ENCODE measurements around the gene RNF186.

The RNF186 gene

GRCh38 chr1:19845555-19845954 is 30.5 kb upstream of the RNF186 start:
- H3K36me3 ChIP-seq (ENCODE audit: insufficient read depth), result no peaks in the 10 kb centered on the region
- H3K27ac ChIP-seq, result no peak overlapping the region
- no peak overlapping the region for H3K4me3 ChIP-seq (IDR thresholded peaks at IDR 0.05; ENCODE audit: insufficient read depth, low read depth, low read length)
- H3K9ac ChIP-seq, result no peak overlapping the region
- no peak overlapping the region for H3K4me2 ChIP-seq
- no peak overlapping the region for H2AFZ ChIP-seq (ENCODE audit: low read depth)
- H3K79me2 ChIP-seq (ENCODE audit: insufficient read depth, low read depth), result no peaks in the 10 kb centered on the region
- no peaks in the 10 kb centered on the region for H3K4me1 ChIP-seq (ENCODE audit: low read depth, poor library complexity, severe bottlenecking)
- no peaks in the 10 kb centered on the region for H4K20me1 ChIP-seq (ENCODE audit: insufficient read depth)
- TF ChIP-seq, protein P1, sequence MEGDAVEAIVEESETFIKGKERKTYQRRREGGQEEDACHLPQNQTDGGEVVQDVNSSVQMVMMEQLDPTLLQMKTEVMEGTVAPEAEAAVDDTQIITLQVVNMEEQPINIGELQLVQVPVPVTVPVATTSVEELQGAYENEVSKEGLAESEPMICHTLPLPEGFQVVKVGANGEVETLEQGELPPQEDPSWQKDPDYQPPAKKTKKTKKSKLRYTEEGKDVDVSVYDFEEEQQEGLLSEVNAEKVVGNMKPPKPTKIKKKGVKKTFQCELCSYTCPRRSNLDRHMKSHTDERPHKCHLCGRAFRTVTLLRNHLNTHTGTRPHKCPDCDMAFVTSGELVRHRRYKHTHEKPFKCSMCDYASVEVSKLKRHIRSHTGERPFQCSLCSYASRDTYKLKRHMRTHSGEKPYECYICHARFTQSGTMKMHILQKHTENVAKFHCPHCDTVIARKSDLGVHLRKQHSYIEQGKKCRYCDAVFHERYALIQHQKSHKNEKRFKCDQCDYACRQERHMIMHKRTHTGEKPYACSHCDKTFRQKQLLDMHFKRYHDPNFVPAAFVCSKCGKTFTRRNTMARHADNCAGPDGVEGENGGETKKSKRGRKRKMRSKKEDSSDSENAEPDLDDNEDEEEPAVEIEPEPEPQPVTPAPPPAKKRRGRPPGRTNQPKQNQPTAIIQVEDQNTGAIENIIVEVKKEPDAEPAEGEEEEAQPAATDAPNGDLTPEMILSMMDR (conservative IDR thresholded peaks at IDR 0.05; ENCODE audit: low read depth, low read length), result no peak
- H3K27me3 ChIP-seq (ENCODE audit: insufficient read depth, low read depth), result no peaks in the 10 kb centered on the region

GRCh38 chr1:19844731-19845495 is 29.8 kb upstream of the RNF186 start:
- no peak overlapping the region for H3K4me2 ChIP-seq
- no peak overlapping the region for H3K4me3 ChIP-seq (IDR thresholded peaks at IDR 0.05; ENCODE audit: insufficient read depth, low read depth, low read length)
- H3K4me1 ChIP-seq (ENCODE audit: low read depth, poor library complexity, severe bottlenecking), result peaks cover 4% of the 10 kb centered on the region
- H2AFZ ChIP-seq (ENCODE audit: low read depth), result no peak overlapping the region
- no peaks in the 10 kb centered on the region for H4K20me1 ChIP-seq (ENCODE audit: insufficient read depth)
- no peaks in the 10 kb centered on the region for H3K79me2 ChIP-seq (ENCODE audit: insufficient read depth, low read depth)
- no peak overlapping the region for H3K9ac ChIP-seq
- no peaks in the 10 kb centered on the region for H3K27me3 ChIP-seq (ENCODE audit: insufficient read depth, low read depth)
- H3K36me3 ChIP-seq (ENCODE audit: insufficient read depth), result no peaks in the 10 kb centered on the region
- TF ChIP-seq, protein P1 (conservative IDR thresholded peaks at IDR 0.05; ENCODE audit: low read depth, low read length), result no peak
- H3K27ac ChIP-seq, result no peak overlapping the region

DNA sequence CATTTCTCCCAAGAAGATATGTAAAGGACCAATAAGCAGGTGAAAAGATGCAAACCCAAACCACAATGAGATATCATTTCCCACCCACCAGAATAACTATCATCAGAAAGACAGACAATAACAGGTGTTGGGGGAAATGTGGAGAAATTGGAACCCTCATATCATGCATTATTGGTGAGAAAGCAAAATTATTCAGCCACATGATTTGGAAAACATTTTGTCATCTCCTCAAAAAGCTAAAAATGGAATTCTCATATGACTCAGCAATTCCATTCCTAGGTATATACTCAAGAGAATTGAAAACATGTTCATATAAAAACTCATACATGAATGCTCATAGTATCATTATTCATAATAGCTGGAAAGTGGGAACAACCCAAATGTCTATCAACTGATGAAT is 25.1 kb upstream of the RNF186 start:
- H4K20me1 ChIP-seq (ENCODE audit: insufficient read depth), result no peaks in the 10 kb centered on the region
- H3K4me1 ChIP-seq (ENCODE audit: low read depth, poor library complexity, severe bottlenecking), result peaks cover 4% of the 10 kb centered on the region
- no peak overlapping the region for H2AFZ ChIP-seq (ENCODE audit: low read depth)
- no peak overlapping the region for H3K4me2 ChIP-seq
- no peaks in the 10 kb centered on the region for H3K79me2 ChIP-seq (ENCODE audit: insufficient read depth, low read depth)
- no peak overlapping the region for H3K9ac ChIP-seq
- H3K27ac ChIP-seq, result no peak overlapping the region
- no peak overlapping the region for H3K4me3 ChIP-seq (IDR thresholded peaks at IDR 0.05; ENCODE audit: insufficient read depth, low read depth, low read length)
- TF ChIP-seq, protein P1 (conservative IDR thresholded peaks at IDR 0.05; ENCODE audit: low read depth, low read length), result no peak
- no peaks in the 10 kb centered on the region for H3K36me3 ChIP-seq (ENCODE audit: insufficient read depth)
- H3K27me3 ChIP-seq (ENCODE audit: insufficient read depth, low read depth), result no peaks in the 10 kb centered on the region

DNA sequence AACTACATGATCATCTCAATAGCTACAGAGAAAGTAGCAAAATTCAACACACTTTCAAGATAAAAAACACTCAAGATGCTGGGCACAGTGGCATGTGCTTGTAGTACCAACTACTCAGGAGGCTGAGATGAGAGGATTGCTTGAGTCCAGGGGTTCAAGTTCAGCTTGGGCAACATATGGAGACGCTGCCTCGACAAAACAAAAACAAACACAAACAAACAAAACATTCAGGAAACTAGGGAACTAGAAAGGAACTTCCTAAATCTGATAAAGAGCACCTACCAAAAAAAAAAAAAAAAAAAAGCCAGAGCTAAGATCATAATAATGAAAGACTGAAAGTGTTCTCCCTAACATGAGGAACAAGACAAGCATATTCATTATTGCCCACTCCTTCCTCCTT is 22.8 kb upstream of the RNF186 start:
- Histone ChIP-seq H3K79me2 (ENCODE audit: insufficient read depth, low read depth) (no peaks in the 10 kb centered on the region), H3K27ac (no peak overlapping the region), H2AFZ (ENCODE audit: low read depth) (no peak overlapping the region), H3K4me3 (IDR thresholded peaks at IDR 0.05; ENCODE audit: insufficient read depth, low read depth, low read length) (no peak overlapping the region), H3K4me1 (ENCODE audit: low read depth, poor library complexity, severe bottlenecking) (peaks cover 4% of the 10 kb centered on the region), H3K4me2 (no peak overlapping the region), H3K27me3 (ENCODE audit: insufficient read depth, low read depth) (no peaks in the 10 kb centered on the region), H3K36me3 (ENCODE audit: insufficient read depth) (no peaks in the 10 kb centered on the region), H4K20me1 (ENCODE audit: insufficient read depth) (no peaks in the 10 kb centered on the region), H3K9ac (no peak overlapping the region)
- TF ChIP-seq, protein P1 (conservative IDR thresholded peaks at IDR 0.05; ENCODE audit: low read depth, low read length), result no peak

All from KMS-11 (cell line).